GM18502 (cell line): ENCODE measurements around the gene RGS3.

Experiments
- ATAC-seq: cut with Tn5 transposase; IDR thresholded peaks from one replicate; pipeline ENCODE4 v1.9.1; 2021; ENCODE audit warnings: mild to moderate bottlenecking; ENCODE audit not compliant: unreplicated experiment, poor library complexity

Gene RGS3

GRCh38 chr9:113525831-113526230 lies 62.3 kb downstream of the RGS3 start:
- ATAC-seq, result no peak

GRCh38 chr9:113526231-113526746 lies 62.8 kb downstream of the RGS3 start:
- ATAC-seq, result no peak

- ATAC-seq, result no peak
Measured at GRCh38 chr9:113526841-113527240, 63.3 kb downstream of the RGS3 start.

GRCh38 chr9:113528088-113528487 lies 64.6 kb downstream of the RGS3 start:
- no peak for ATAC-seq

GRCh38 chr9:113528811-113529210 lies 65.3 kb downstream of the RGS3 start:
- ATAC-seq, result no peak

- ATAC-seq, result no peak
Measured at GRCh38 chr9:113529336-113530009, 65.9 kb downstream of the RGS3 start.

GRCh38 chr9:113530022-113530635 lies 66.6 kb downstream of the RGS3 start:
- ATAC-seq, result no peak

- ATAC-seq, result no peak
Measured at GRCh38 chr9:113530942-113531341, 67.4 kb downstream of the RGS3 start.

GRCh38 chr9:113531919-113532808 lies 68.6 kb downstream of the RGS3 start:
- ATAC-seq, result no peak

- no peak for ATAC-seq
Measured at GRCh38 chr9:113532809-113533190, 69.3 kb downstream of the RGS3 start.

GRCh38 chr9:113533335-113534225 lies 70.1 kb downstream of the RGS3 start:
- ATAC-seq, result no peak

- no peak for ATAC-seq
Measured at GRCh38 chr9:113535756-113536155, 72.2 kb downstream of the RGS3 start.

- no peak for ATAC-seq
Measured at GRCh38 chr9:113536166-113536482, 72.6 kb downstream of the RGS3 start.

GRCh38 chr9:113536483-113537228 lies 73.1 kb downstream of the RGS3 start:
- no peak for ATAC-seq

- no peak for ATAC-seq
Measured at GRCh38 chr9:113537229-113537810, 73.8 kb downstream of the RGS3 start.

- no peak for ATAC-seq
Measured at GRCh38 chr9:113538131-113538530, 74.6 kb downstream of the RGS3 start.

- ATAC-seq, result no peak
Measured at GRCh38 chr9:113538701-113539430, 75.3 kb downstream of the RGS3 start.

GRCh38 chr9:113540466-113540865 lies 76.9 kb downstream of the RGS3 start:
- no peak for ATAC-seq
